Left kidney (tissue), 2 donors: ENCODE measurements around the gene PIM3. TPM values are rescaled to one million over a fixed set of nuclear protein-coding genes. Genes with fewer than 3 reads are reported as not detected.

ENCODE experiments used
- DNase-seq: peaks from one replicate; pipeline ENCODE4 v3.0.0-alpha.2; 2013
- polyA plus RNA-seq: library from polyadenylated mRNA; unstranded; fragments of 120-200 nt; gene quantifications from one replicate; pipeline ENCODE4 v1.2.1, GENCODE V29; 2013; ENCODE audit not compliant: insufficient read length

Gene PIM3
- polyA plus RNA-seq, 1 donor = 12.3 TPM

DNA sequence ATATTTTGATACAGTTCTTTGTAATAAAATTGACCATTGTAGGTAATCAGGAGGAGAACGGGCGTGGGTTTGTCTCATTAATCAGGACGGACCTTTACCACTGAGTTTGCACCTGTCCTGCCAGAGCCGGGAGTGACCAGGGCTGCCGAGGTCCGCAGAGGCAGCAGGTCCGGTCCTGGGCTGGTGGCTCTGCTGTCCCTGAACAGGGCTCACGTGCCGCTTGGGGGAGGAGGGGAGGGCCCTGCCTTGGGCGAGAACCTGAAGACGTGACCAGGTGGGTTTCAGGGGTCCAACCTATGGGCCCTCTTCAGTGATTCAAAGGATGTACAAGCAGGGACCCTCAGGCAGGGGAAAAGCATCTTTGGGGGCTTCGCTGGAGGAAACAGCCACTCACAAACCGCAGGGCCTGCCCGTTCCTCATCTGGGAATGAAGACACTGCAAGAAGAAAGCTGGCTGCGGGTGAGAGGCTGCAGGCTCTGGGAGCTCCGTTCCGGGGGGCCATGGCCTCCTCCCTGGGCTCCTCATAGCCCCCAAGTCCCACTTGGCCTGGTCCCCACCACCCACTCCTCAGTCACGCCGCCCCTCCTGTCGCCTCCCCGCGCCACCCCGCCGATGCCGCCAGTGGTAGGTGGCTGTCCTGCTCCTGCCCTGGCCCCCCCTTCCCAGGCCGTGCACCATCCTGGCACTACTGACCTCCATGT, 32.9 kb upstream of the PIM3 start:
- no peak for DNase-seq

DNA sequence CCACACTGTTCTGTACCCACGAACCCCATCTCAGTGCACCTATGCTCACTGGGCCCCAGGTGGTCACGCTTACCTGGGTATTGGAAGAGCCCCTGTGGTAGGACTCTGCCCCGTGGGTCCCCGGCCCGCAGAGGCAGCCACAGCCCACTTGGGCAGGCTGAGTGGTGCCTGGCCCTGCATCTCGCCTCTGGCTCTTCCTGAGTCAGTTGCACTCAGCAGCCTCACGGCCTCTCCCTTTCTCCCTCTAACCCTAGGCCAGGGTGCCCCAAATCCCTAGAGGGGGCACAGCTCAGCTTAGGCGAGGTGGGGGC, 32.4 kb upstream of the PIM3 start:
- no peak for DNase-seq

- no peak for DNase-seq
Measured at GRCh38 chr22:49928555-49929210, 31.9 kb upstream of the PIM3 start.

- DNase-seq = no peak
Measured at GRCh38 chr22:49929211-49929979, 31.2 kb upstream of the PIM3 start.

GRCh38 chr22:49929994-49930575, 30.5 kb upstream of the PIM3 start:
- DNase-seq = no peak

GRCh38 chr22:49930596-49931412, 29.8 kb upstream of the PIM3 start:
- no peak for DNase-seq

GRCh38 chr22:49933236-49934159, 27.1 kb upstream of the PIM3 start:
- no peak for DNase-seq

DNA sequence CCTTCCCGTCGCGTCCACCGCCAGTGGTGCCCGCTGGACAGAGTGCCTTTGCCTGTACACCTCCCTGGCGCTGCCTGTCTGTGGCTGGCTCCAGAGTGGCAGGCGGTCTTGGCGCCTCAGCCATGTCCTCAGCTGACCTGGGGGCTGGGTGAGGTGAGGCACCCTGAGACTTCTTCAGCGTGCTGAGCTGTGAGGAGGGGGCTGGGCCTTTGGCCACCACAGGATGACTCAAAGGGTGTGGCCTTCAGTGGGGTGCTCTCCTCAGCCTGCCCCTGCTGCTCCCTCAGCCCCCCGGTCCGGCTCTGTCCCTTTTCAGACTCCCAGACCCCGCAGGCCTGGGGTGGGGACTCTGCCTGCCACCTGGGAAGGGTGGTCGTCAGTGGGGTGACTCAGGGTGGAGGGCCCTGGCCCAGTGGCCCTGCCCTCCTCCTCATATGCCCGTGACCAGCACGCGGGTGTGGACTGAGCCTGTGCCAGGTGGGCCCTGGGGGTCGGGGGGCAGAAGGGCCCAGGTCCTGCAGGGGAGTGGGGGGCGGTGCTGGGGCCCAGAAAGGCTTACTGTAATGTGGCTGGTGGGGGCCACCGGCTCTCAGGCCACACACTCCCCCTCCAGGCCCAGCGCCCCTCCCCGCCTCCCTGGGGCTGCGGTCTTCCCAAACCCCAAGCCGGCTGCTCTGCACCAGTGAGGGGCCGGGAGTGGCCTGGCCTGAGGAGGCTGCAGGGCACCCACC, 26.2 kb upstream of the PIM3 start:
- DNase-seq = no peak

GRCh38 chr22:49934891-49935557, 25.5 kb upstream of the PIM3 start:
- no peak for DNase-seq

- no peak for DNase-seq
Measured at GRCh38 chr22:49935561-49935960, 25.0 kb upstream of the PIM3 start.

GRCh38 chr22:49936018-49936972, 24.3 kb upstream of the PIM3 start:
- no peak for DNase-seq

GRCh38 chr22:49936973-49937757, 23.4 kb upstream of the PIM3 start:
- no peak for DNase-seq

- no peak for DNase-seq
Measured at GRCh38 chr22:49937758-49938564, 22.6 kb upstream of the PIM3 start.

- DNase-seq = no peak
Measured at GRCh38 chr22:49938565-49939136, 21.9 kb upstream of the PIM3 start.

DNA sequence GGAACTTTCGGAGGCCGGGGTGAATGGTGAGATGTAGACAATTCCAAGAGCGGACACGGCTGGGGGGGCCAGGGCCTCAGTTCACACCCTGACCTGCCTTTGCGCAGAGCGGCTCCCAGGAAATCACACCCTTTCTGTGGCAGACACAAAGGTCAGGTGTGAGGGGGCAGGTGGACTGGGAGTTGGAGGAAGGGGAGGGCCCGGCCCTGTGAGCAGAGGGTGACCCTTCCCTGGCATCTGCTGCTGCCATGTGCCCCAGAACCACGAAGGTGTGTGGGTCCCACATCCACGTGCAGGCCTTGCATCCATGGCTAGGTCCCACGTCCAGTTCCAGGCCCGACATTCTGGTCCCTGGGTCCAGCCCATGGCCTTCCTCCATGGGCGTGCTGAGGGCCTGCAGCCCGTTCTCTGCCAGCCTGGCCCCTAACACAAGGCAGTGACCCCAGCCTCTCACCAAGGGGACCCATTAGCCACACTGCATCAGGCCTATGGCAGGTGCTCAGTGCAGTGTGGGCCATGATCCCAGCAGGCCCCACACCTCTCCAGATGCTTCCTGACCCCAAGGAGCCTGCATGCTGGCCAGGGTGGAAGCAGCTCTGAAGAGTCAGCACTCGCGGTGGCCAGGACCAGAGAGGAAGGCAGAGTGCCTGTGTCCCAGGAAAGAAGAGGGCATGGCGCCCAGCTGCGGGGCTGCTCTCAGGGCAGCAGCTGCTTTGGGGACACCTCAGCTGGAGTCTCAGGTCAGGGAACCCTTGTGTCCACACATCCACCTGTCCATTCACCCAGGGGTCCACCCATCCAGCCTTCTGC, 18.9 kb upstream of the PIM3 start:
- DNase-seq = no peak
